ENCODE data around the gene LDHAL6B. TPM values are rescaled to one million over a fixed set of nuclear protein-coding genes. Genes with fewer than 3 reads are reported as not detected.

The LDHAL6B gene
- total and polyA plus RNA-seq, 2 of the 8 experiments (the other 6 are each of a cell fraction or from before 2014, with no cell fraction given), result not detected

DNA sequence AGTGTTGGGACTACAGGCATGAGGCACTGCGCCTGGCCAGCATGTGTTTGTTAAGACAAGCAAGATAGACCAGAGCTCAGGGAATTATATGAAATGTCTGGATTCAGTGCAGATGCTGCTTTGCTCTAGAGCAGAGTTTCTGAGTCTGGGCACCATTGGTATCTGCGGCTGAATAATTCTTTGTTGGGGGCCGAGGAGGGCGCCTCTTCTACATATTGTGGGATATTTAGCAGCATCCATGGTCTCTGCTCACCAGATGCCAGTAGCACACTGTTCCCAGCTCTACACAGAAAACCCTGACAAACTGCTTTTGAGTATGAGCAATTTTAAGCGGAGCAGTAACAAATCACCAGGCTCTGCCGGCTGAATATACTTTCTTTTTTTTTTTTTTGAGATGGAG lies 3.6 kb upstream of the LDHAL6B start (continued):
- TF ChIP-seq PHF8 (conservative IDR thresholded peaks at IDR 0.05; ENCODE audit: low read depth, low read length) (no peak), TAF7 (optimal IDR thresholded peaks at IDR 0.05; ENCODE audit: borderline replicate concordance, low read depth, low read length) (no peak), MAFK (IDR thresholded peaks at IDR 0.05; ENCODE audit: low read depth, low read length) (no peak), ATF2 (IDR thresholded peaks at IDR 0.05; ENCODE audit: low read length) (no peak), ZNF274 (IDR thresholded peaks at IDR 0.05; ENCODE audit: borderline replicate concordance, extremely low read depth, low read length) (no peak), RNF2 (IDR thresholded peaks at IDR 0.05; ENCODE audit: borderline replicate concordance, low read depth, low read length, missing control alignments, poor library complexity, severe bottlenecking) (no peak), CHD1 (IDR thresholded peaks at IDR 0.05; ENCODE audit: low read depth, low read length) (no peak)

Measured in H1 (cell line).